ENCODE data around the gene LPP. TPM values are rescaled to one million over a fixed set of nuclear protein-coding genes. Genes with fewer than 3 reads are reported as not detected.

LPP gene
- polyA plus RNA-seq, 2 of the 4 experiments (the other 2 are of a cell fraction): 11.0 to 30.8 TPM

DNA sequence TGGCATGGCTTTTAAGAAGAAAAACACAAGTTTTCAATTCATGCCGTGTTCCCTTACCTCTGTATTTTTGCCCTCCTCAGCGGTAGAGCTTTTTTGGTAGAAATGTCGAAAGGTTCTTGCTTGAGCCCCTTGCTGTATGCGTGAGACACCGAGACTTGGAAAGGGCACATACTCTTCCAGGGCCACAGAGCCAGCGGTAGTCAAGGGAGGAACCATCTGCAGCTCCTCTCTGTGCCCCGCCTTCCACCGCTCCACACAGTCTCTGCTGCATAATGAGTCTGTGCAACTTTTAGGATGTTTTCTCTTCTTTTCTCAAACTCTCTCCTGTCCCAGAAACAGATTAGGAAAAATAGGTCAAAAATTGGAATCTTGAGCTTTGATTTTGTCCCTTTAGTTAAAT lies 77.5 kb downstream of the LPP start:
- 97% methylated on average over 8 of the region's 8 CpGs for WGBS (ENCODE audit: missing lambda C conversion rate)
- POLR2A ChIA-PET: no interaction called here
- peaks cover 3% of the 10 kb centered on the region; the same call in 1 of the 3 replicates for H3K9me3 ChIP-seq
- peak overlapping the region in 1 of 2 experiments; percentile 18; a peak in 1 of 6 replicates for H3K27ac ChIP-seq
- DNase-seq (ENCODE audit: low read depth in 1 of 2, low spot score in 1 of 2): no peak
- peak in 1 of 2 experiments; percentile 25; a peak in 2 of 6 replicates for ATAC-seq
- CTCF ChIA-PET: interaction anchor here (0.6 to 1.6 kb wide), 2 partner anchors 492 to 958 kb away, joined by 3 to 7 read pairs; no protein-coding TSS in a partner anchor
- no peak for TF ChIP-seq CHD4 (IDR thresholded peaks at IDR 0.05; ENCODE audit: borderline replicate concordance)
- TF ChIP-seq BCL3 (IDR thresholded peaks at IDR 0.05): no peak
- TF ChIP-seq, protein P1, sequence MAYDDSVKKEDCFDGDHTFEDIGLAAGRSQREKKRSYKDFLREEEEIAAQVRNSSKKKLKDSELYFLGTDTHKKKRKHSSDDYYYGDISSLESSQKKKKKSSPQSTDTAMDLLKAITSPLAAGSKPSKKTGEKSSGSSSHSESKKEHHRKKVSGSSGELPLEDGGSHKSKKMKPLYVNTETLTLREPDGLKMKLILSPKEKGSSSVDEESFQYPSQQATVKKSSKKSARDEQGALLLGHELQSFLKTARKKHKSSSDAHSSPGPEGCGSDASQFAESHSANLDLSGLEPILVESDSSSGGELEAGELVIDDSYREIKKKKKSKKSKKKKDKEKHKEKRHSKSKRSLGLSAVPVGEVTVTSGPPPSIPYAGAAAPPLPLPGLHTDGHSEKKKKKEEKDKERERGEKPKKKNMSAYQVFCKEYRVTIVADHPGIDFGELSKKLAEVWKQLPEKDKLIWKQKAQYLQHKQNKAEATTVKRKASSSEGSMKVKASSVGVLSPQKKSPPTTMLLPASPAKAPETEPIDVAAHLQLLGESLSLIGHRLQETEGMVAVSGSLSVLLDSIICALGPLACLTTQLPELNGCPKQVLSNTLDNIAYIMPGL (CRISPR knock-in tag; IDR thresholded peaks at IDR 0.05; ENCODE audit: borderline replicate concordance): no peak
- peaks cover 47% of the 10 kb centered on the region for H3K4me1 ChIP-seq
- FAIRE-seq: no peak
- H3K4me3 ChIP-seq: no peak overlapping the region
- no peak overlapping the region for H3K4me2 ChIP-seq

DNA sequence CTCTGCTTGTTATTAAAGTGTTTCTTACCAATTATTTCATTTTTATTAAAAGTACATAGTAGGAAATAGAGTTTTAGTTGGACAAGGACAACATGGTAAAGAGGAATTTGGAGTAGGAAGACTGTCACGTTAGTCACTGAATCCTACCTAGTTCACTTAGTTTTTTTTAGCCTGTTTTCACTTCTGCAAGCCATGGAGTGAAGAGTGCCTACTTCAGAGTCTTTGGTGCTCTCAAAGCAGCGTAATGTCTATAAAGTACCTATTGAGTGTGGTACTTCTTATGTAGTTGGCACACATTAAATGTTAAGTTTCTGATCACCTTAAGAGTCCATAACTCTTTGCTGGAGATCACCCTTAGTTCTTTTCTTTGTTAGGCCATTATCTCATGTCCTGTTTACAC lies 78.7 kb downstream of the LPP start:
- no peak overlapping the region for H3K4me3 ChIP-seq
- ChIA-PET CTCF (no interaction called here), POLR2A (no interaction called here)
- no peak overlapping the region; a peak in 1 of 6 replicates for H3K27ac ChIP-seq
- DNase-seq (ENCODE audit: low read depth in 1 of 2, low spot score in 1 of 2): no peak
- TF ChIP-seq NPAS2 (CRISPR knock-in tag; IDR thresholded peaks at IDR 0.05; ENCODE audit: borderline replicate concordance) (no peak), CBX8 (IDR thresholded peaks at IDR 0.05) (no peak), RCOR1 (IDR thresholded peaks at IDR 0.05; ENCODE audit: low read depth, low read length) (no peak), KDM1A (IDR thresholded peaks at IDR 0.05; ENCODE audit: low read depth) (no peak), RFX5 (IDR thresholded peaks at IDR 0.05) (no peak), MAZ (IDR thresholded peaks at IDR 0.05; ENCODE audit: borderline replicate concordance, low read depth, low read length) (no peak), ZFP36 (IDR thresholded peaks at IDR 0.05; ENCODE audit: borderline replicate concordance, partially characterized antibody) (no peak), POLR2A (IDR thresholded peaks at IDR 0.05; ENCODE audit: low read length) (no peak), RARB (CRISPR knock-in tag; IDR thresholded peaks at IDR 0.05) (no peak)
- TF ChIP-seq, protein P2, sequence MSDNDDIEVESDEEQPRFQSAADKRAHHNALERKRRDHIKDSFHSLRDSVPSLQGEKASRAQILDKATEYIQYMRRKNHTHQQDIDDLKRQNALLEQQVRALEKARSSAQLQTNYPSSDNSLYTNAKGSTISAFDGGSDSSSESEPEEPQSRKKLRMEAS (IDR thresholded peaks at IDR 0.05): no peak
- 93% methylated on average over 2 of the region's 2 CpGs for WGBS (ENCODE audit: missing lambda C conversion rate)
- no peak for ATAC-seq
- H3K9me3 ChIP-seq: no peaks in the 10 kb centered on the region
- FAIRE-seq: no peak
- H3K4me2 ChIP-seq: peak overlapping the region; percentile 26; the same call in 1 of the 3 replicates
- peaks cover 51% of the 10 kb centered on the region for H3K4me1 ChIP-seq

- Histone ChIP-seq H3K4me3 (no peak overlapping the region), H3K27ac (peak overlapping the region in 1 of 2 experiments; percentile 34; a peak in 2 of 6 replicates), H3K4me2 (peak overlapping the region; percentile 26; the same call in 2 of the 3 replicates), H3K4me1 (peaks cover 50% of the 10 kb centered on the region), H3K9me3 (no peaks in the 10 kb centered on the region)
- POLR2A ChIA-PET: no interaction called here
- DNase-seq (ENCODE audit: low read depth in 1 of 2, low spot score in 1 of 2) (no peak), FAIRE-seq (no peak), ATAC-seq (no peak)
- CTCF ChIA-PET: no interaction called here
- 0% methylated on average over 1 of the region's 1 CpG for WGBS (ENCODE audit: missing lambda C conversion rate)
- TF ChIP-seq RFX5 (IDR thresholded peaks at IDR 0.05) (no peak), EP300 (IDR thresholded peaks at IDR 0.05) (no peak), SREBF2 (IDR thresholded peaks at IDR 0.05) (no peak), CEBPB (IDR thresholded peaks at IDR 0.05) (no peak), RAD21 (conservative IDR thresholded peaks at IDR 0.05 in 1 of 2, IDR thresholded peaks at IDR 0.05 in 1 of 2) (no peak), PHF8 (IDR thresholded peaks at IDR 0.05; ENCODE audit: borderline replicate concordance, low read depth) (no peak), SMC3 (IDR thresholded peaks at IDR 0.05) (no peak), JUNB (IDR thresholded peaks at IDR 0.05) (no peak), POLR2A (IDR thresholded peaks at IDR 0.05; ENCODE audit: low read length) (no peak), ESRRA (IDR thresholded peaks at IDR 0.05; ENCODE audit: borderline replicate concordance, low read length) (no peak)
- TF ChIP-seq, protein P3, sequence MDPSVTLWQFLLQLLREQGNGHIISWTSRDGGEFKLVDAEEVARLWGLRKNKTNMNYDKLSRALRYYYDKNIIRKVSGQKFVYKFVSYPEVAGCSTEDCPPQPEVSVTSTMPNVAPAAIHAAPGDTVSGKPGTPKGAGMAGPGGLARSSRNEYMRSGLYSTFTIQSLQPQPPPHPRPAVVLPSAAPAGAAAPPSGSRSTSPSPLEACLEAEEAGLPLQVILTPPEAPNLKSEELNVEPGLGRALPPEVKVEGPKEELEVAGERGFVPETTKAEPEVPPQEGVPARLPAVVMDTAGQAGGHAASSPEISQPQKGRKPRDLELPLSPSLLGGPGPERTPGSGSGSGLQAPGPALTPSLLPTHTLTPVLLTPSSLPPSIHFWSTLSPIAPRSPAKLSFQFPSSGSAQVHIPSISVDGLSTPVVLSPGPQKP (IDR thresholded peaks at IDR 0.05; ENCODE audit: low read depth, low read length): no peak
- TF ChIP-seq, protein P4, sequence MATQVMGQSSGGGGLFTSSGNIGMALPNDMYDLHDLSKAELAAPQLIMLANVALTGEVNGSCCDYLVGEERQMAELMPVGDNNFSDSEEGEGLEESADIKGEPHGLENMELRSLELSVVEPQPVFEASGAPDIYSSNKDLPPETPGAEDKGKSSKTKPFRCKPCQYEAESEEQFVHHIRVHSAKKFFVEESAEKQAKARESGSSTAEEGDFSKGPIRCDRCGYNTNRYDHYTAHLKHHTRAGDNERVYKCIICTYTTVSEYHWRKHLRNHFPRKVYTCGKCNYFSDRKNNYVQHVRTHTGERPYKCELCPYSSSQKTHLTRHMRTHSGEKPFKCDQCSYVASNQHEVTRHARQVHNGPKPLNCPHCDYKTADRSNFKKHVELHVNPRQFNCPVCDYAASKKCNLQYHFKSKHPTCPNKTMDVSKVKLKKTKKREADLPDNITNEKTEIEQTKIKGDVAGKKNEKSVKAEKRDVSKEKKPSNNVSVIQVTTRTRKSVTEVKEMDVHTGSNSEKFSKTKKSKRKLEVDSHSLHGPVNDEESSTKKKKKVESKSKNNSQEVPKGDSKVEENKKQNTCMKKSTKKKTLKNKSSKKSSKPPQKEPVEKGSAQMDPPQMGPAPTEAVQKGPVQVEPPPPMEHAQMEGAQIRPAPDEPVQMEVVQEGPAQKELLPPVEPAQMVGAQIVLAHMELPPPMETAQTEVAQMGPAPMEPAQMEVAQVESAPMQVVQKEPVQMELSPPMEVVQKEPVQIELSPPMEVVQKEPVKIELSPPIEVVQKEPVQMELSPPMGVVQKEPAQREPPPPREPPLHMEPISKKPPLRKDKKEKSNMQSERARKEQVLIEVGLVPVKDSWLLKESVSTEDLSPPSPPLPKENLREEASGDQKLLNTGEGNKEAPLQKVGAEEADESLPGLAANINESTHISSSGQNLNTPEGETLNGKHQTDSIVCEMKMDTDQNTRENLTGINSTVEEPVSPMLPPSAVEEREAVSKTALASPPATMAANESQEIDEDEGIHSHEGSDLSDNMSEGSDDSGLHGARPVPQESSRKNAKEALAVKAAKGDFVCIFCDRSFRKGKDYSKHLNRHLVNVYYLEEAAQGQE (IDR thresholded peaks at IDR 0.05): no peak
- TF ChIP-seq, protein P2 (IDR thresholded peaks at IDR 0.05): no peak
Observed at GRCh38 chr3:188233320-188233719, 79.4 kb downstream of the LPP start.
